A673 (cell line): ENCODE data around the gene CNRIP1.

Experiments used
- EZH2 ChIP-seq: fragments of 200-600 bp; sonication (generic); IDR thresholded peaks from 2 replicates; pipeline ENCODE4 v1.6.1; 2017; ENCODE audit warnings: borderline replicate concordance, low read depth, mild to moderate bottlenecking, mixed read lengths, antibody characterized with exemption, low read length; ENCODE audit not compliant: poor library complexity, severe bottlenecking
- TF ChIP-seq, protein P1 (sequence below): fragments of 300-800, 200-600 bp; sonication (generic); conservative IDR thresholded peaks from 2 replicates; pipeline ENCODE4 v1.5.1; 2017; ENCODE audit warnings: low read depth, mild to moderate bottlenecking, antibody characterized with exemption, low read length, moderate library complexity, mixed read lengths

- TF ChIP-seq, protein P1, sequence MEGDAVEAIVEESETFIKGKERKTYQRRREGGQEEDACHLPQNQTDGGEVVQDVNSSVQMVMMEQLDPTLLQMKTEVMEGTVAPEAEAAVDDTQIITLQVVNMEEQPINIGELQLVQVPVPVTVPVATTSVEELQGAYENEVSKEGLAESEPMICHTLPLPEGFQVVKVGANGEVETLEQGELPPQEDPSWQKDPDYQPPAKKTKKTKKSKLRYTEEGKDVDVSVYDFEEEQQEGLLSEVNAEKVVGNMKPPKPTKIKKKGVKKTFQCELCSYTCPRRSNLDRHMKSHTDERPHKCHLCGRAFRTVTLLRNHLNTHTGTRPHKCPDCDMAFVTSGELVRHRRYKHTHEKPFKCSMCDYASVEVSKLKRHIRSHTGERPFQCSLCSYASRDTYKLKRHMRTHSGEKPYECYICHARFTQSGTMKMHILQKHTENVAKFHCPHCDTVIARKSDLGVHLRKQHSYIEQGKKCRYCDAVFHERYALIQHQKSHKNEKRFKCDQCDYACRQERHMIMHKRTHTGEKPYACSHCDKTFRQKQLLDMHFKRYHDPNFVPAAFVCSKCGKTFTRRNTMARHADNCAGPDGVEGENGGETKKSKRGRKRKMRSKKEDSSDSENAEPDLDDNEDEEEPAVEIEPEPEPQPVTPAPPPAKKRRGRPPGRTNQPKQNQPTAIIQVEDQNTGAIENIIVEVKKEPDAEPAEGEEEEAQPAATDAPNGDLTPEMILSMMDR = no peak
- TF ChIP-seq EZH2 = no peak
Observed at GRCh38 chr2:68318914-68319397, 793 bp downstream of the CNRIP1 start.
